ENCODE data around the gene GMEB1. TPM values are rescaled to one million over a fixed set of nuclear protein-coding genes. Genes with fewer than 3 reads are reported as not detected.
A peak's percentile ranks its signal among the peaks of the same experiment; 100 is the strongest.
"Not testable (repeated sequence)": the region's sequence is repeated elsewhere in the genome, so short reads cannot be mapped to it uniquely, and the experiment has no call there.

Gene GMEB1
- total RNA-seq, 1 donor from 2014 or later: 18.8 TPM

DNA sequence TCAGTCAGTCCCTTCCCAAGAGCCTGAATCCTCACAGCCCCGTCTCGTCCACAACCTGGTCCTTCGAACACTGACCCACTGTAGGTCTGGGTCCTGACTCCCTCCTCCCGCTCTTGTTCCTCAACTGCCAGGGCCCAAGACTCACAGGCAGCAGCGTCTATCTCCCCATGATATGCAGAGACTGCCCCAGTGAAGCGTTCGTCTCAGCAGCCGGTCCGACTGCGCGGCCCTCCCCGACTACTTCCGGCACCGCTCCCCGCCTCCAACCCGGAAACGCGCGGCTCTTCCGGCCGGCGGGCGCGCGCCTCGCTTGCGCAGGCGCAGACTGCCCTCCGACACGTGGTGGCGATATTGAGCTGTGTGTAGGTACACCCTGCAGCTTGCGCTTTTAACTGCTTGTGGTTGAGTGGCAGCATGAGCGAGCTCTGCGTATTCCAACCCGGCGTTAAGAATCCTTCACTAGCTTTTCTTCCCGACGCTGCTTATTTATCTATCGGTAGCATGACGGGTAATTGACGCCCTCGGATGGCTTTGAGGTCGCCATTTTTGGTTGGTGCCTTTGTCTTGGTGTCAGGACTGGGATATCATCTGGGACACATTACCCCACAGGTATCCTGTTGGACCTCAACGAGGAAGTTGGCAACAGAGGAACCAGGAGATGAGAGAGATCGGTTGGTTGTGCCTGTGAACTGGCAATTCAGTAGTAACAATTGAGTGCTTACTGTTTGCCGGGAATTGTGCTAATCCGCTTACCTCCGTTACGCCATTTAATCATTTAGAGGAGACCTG lies 25.5 kb upstream of the GMEB1 start, which contains the start of gene TAF12:
TSS of gene TAF12 (minus strand) at position 221 of the 789 bp plus-strand sequence. CDS start 20,986 bp downstream, outside the sequence.
- H3K36me3 Mint-ChIP-seq (ENCODE audit: insufficient read depth): no peaks in the 10 kb centered on the region
- peak within 1 kb of the TSS; percentile 97 for H3K4me3 Mint-ChIP-seq (ENCODE audit: low read depth)
- DNase-seq (ENCODE audit: low spot score, unreplicated experiment): peak; percentile 84
- no peaks in the 10 kb centered on the region for H3K9me3 Mint-ChIP-seq (ENCODE audit: low read depth)
- H3K27me3 Mint-ChIP-seq: no peaks in the 10 kb centered on the region
- H3K27ac Mint-ChIP-seq: peak within 1 kb of the TSS; percentile 99
- TF ChIP-seq, protein P1, sequence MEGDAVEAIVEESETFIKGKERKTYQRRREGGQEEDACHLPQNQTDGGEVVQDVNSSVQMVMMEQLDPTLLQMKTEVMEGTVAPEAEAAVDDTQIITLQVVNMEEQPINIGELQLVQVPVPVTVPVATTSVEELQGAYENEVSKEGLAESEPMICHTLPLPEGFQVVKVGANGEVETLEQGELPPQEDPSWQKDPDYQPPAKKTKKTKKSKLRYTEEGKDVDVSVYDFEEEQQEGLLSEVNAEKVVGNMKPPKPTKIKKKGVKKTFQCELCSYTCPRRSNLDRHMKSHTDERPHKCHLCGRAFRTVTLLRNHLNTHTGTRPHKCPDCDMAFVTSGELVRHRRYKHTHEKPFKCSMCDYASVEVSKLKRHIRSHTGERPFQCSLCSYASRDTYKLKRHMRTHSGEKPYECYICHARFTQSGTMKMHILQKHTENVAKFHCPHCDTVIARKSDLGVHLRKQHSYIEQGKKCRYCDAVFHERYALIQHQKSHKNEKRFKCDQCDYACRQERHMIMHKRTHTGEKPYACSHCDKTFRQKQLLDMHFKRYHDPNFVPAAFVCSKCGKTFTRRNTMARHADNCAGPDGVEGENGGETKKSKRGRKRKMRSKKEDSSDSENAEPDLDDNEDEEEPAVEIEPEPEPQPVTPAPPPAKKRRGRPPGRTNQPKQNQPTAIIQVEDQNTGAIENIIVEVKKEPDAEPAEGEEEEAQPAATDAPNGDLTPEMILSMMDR (IDR thresholded peaks at IDR 0.05; ENCODE audit: unreplicated experiment): no peak
- peaks cover 15% of the 10 kb centered on the region for H3K4me1 Mint-ChIP-seq (ENCODE audit: low read depth)

DNA sequence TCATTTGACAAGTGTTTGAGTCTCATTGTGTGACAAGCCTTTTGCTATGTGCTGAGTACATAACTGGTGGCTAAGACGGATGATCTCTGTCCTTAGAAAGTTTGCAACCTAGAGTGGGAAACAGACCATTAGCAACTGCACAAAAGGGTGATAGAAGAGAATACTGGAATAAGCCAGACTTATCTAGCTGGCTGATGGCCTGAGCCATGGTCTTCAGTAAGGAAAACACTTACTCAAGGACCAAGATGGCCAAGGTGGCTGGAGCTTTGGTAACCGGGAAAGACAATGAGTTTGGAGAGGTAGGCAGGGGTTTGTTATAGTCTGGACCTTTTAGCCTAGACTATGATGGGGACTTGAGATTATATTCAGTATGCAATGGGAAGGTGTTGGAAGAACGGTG lies 24.1 kb upstream of the GMEB1 start:
- no peak for DNase-seq (ENCODE audit: low spot score, unreplicated experiment)
- Mint-ChIP-seq H3K9me3 (ENCODE audit: low read depth) (no peaks in the 10 kb centered on the region), H3K27me3 (no peaks in the 10 kb centered on the region), H3K36me3 (ENCODE audit: insufficient read depth) (no peaks in the 10 kb centered on the region), H3K4me3 (ENCODE audit: low read depth) (peak overlapping the region; percentile 47), H3K27ac (peak overlapping the region; percentile 86), H3K4me1 (ENCODE audit: low read depth) (peaks cover 19% of the 10 kb centered on the region)
- TF ChIP-seq, protein P1 (IDR thresholded peaks at IDR 0.05; ENCODE audit: unreplicated experiment): no peak

DNA sequence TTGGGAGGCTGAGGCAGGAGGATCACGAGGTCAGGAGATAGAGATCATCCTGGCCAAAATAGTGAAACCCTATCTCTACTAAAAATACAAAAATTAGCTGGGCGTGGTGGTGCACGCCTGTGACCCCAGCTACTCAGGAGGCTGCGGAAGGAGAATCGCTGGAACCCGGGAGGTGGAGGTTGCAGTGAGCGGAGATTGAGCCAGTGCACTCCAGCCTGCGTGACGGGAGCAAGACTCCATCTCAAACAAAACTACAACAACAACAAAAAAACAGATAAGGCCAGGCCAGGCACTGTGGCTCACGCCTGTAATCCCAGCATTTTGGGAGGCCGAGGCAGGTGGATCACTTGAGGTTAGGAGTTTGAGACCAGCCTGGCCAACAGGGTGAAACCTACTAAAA lies 23.2 kb upstream of the GMEB1 start:
- not testable (repeated sequence) for H3K27ac Mint-ChIP-seq; H3K27me3 Mint-ChIP-seq; DNase-seq (ENCODE audit: low spot score, unreplicated experiment); H3K4me3 Mint-ChIP-seq (ENCODE audit: low read depth); H3K9me3 Mint-ChIP-seq (ENCODE audit: low read depth); H3K36me3 Mint-ChIP-seq (ENCODE audit: insufficient read depth)
- peaks cover 19% of the 10 kb centered on the region for H3K4me1 Mint-ChIP-seq (ENCODE audit: low read depth)

DNA sequence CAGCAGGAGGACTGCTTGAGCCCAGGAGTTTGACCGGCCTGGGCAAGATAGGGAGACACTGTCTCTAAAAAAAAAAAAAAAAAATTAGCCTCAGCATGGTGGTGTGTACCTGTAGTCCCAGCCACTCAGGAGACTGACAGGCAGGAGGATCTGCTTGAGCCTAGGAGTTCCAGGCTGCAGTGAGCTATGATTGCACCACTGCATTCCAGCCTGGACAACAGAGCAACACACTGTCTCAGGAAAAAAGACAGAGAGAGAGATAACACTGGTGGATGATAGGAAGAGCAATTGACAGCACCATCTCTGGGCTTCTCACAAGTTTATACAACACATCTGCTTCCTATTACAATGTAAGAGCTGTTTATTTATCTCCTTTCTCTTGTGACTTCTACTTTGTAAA lies 22.5 kb upstream of the GMEB1 start:
- no peak for DNase-seq (ENCODE audit: low spot score, unreplicated experiment)
- Mint-ChIP-seq H3K27ac (no peak overlapping the region), H3K27me3 (no peaks in the 10 kb centered on the region), H3K9me3 (ENCODE audit: low read depth) (no peaks in the 10 kb centered on the region), H3K4me3 (ENCODE audit: low read depth) (no peak overlapping the region), H3K4me1 (ENCODE audit: low read depth) (peaks cover 19% of the 10 kb centered on the region), H3K36me3 (ENCODE audit: insufficient read depth) (no peaks in the 10 kb centered on the region)
- TF ChIP-seq, protein P1 (IDR thresholded peaks at IDR 0.05; ENCODE audit: unreplicated experiment): no peak

DNA sequence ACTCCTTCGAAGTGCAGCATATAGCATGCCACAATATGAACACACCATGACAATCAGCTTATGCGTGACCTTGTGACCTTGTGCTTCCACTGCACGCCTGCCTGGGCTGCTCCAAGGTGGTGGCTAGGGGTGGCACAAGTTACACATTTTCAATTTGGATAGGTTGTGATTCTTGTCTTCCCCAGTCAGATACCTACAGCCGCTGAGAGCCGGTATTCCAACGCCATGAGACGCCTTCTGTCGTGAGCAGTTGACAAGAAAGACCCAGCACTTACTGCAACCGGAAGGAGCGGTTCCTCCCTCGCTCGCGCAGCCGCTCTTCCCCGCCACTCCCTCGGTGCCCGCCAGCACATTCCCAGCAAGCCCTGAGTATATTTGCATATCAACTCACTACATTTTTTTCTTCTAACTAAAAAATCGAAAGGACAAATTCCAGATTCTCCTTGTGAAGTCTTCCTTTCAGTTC lies 20.5 kb upstream of the GMEB1 start:
- peak; percentile 67 for DNase-seq (ENCODE audit: low spot score, unreplicated experiment)
- peaks cover 13% of the 10 kb centered on the region for H3K4me1 Mint-ChIP-seq (ENCODE audit: low read depth)
- peak overlapping the region; percentile 85 for H3K4me3 Mint-ChIP-seq (ENCODE audit: low read depth)
- H3K27ac Mint-ChIP-seq: peak overlapping the region; percentile 100
- H3K36me3 Mint-ChIP-seq (ENCODE audit: insufficient read depth): no peaks in the 10 kb centered on the region
- H3K9me3 Mint-ChIP-seq (ENCODE audit: low read depth): no peaks in the 10 kb centered on the region
- TF ChIP-seq, protein P1 (IDR thresholded peaks at IDR 0.05; ENCODE audit: unreplicated experiment): no peak
- H3K27me3 Mint-ChIP-seq: no peaks in the 10 kb centered on the region
